Skeletal muscle tissue (tissue), 4 donors: ENCODE measurements around the gene EIPR1. TPM values are rescaled to one million over a fixed set of nuclear protein-coding genes. Genes with fewer than 3 reads are reported as not detected.

Experiments used
- H3K27ac ChIP-seq: one replicate; pipeline ENCODE4 v1.7.0; 2013; ENCODE audit warnings: mild to moderate bottlenecking, low read depth, low read length, inconsistent platforms
- H3K27me3 ChIP-seq, 3 donors: one replicate each; pipeline ENCODE4 v1.7.0; 2013; ENCODE audit warnings: low read length in 3 of 3; ENCODE audit not compliant: control insufficient read depth in 3 of 3, insufficient read depth in 3 of 3
- H3K36me3 ChIP-seq, 3 donors: one replicate each; pipeline ENCODE4 v1.7.0; 2013; ENCODE audit warnings: low read length in 3 of 3; ENCODE audit not compliant: control insufficient read depth in 3 of 3, insufficient read depth in 3 of 3
- H3K4me1 ChIP-seq, 3 donors: one replicate each; pipeline ENCODE4 v1.7.0; 2013; ENCODE audit warnings: low read length in 3 of 3, mild to moderate bottlenecking in 3 of 3; ENCODE audit not compliant: control insufficient read depth in 3 of 3, insufficient read depth in 3 of 3
- H3K4me3 ChIP-seq, 3 donors: one replicate each; pipeline ENCODE4 v1.7.0; 2013; ENCODE audit warnings: low read length in 3 of 3
- H3K9ac ChIP-seq, 3 donors: one replicate each; pipeline ENCODE4 v1.7.0; 2013; ENCODE audit warnings: low read length in 3 of 3, mild to moderate bottlenecking in 3 of 3, moderate library complexity in 2 of 3, low read depth in 1 of 3
- H3K9me3 ChIP-seq, 3 donors: one replicate each; pipeline ENCODE4 v1.7.0; 2013; ENCODE audit warnings: low read length in 3 of 3; ENCODE audit not compliant: control insufficient read depth in 3 of 3
- total RNA-seq: library from RNA; depleted of rRNA; stranded (reverse); fragments of >200 nt; gene quantifications from one replicate; pipeline ENCODE4 v1.2.3, GENCODE V29; 2014
- donor health status: Osteomylitis.

EIPR1 gene
- total RNA-seq, 1 donor from 2014 or later, result 12.0 TPM

DNA sequence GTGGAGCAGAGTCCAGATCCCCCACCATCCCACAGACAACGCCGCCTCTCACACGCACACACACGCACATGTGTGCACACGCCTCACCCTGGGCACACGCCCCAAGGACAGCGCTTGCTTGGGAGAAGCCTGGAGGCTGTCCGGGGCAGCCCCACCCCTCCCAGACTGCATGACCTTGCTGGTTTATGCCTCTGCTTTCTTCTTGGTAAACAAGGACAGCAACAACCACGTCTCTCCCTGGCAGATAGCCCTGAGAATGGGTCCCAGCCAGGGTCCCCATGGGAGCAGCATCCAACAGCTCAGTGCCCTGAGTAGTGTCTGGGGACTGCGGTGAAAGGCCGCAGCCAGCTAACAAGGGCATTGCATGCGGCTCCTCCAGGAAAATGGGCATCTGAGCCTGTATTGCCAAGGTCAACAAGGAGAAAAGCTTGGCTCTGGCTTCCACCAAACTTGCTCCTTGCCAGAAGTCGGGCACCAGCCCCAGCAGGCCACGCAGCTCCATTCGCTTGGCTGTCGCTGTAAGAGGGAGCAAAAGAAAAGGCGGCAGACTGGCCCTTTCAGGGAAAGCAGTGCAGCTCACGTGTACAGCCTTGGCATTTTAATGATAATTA is 234.6 kb downstream of the EIPR1 start:
- H3K9ac ChIP-seq, result no peak overlapping the region
- H3K4me3 ChIP-seq, result no peak overlapping the region
- no peak overlapping the region for H3K27ac ChIP-seq
- no peaks in the 10 kb centered on the region for H3K9me3 ChIP-seq
- H3K27me3 ChIP-seq, result peaks cover 0 to 6% (median 0%) of the 10 kb centered on the region in 3 donors
- H3K4me1 ChIP-seq, result no peaks in the 10 kb centered on the region
- H3K36me3 ChIP-seq, result no peaks in the 10 kb centered on the region

DNA sequence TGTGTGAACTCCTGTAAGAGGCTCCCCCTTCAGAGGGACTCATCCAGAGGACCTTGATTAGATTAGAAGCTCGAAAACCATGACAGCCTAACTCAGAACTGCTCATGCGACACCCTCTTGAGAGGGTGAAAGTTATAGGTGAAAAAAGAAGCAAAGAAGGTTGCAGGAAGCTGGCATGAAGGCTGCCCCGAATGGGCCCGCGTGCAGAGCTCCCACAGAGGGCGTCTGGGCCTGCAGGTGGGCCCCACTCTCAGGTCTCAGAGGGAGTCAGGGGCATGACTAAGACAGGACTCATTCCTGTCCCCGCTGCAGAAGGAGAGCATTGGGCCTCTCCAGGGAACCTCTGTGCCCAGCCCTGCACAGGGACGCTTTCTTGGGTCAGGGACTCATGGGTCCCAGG is 235.4 kb downstream of the EIPR1 start:
- H3K4me3 ChIP-seq, result no peak overlapping the region
- H3K27ac ChIP-seq, result no peak overlapping the region
- peaks cover 0 to 6% (median 0%) of the 10 kb centered on the region in 3 donors for H3K27me3 ChIP-seq
- H3K9ac ChIP-seq, result no peak overlapping the region
- H3K9me3 ChIP-seq, result no peaks in the 10 kb centered on the region
- no peaks in the 10 kb centered on the region for H3K36me3 ChIP-seq
- no peaks in the 10 kb centered on the region for H3K4me1 ChIP-seq

DNA sequence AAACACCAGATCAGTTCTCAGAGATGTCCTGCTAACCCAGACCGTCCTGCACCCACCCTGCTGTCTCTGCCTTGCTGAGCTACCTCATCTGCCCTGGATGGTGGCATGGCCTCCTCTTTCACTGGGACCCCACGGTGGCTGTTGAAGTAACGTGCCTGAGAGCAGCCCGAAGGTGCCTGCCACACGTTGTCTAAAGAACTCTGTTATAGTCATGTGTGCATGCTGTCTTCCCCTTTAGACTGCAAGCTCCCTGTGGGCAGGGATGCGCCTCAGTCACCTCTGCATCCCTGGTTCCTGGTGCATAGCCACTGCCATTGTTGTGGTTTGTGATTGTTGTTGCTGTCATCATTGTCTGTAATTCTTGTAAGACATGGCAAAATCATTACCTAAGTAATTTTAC is 235.9 kb downstream of the EIPR1 start:
- Histone ChIP-seq H3K27ac (no peak overlapping the region), H3K9me3 (no peaks in the 10 kb centered on the region), H3K36me3 (no peaks in the 10 kb centered on the region), H3K4me1 (no peaks in the 10 kb centered on the region), H3K4me3 (no peak overlapping the region), H3K9ac (no peak overlapping the region), H3K27me3 (peaks cover 0 to 2% (median 0%) of the 10 kb centered on the region in 3 donors)

DNA sequence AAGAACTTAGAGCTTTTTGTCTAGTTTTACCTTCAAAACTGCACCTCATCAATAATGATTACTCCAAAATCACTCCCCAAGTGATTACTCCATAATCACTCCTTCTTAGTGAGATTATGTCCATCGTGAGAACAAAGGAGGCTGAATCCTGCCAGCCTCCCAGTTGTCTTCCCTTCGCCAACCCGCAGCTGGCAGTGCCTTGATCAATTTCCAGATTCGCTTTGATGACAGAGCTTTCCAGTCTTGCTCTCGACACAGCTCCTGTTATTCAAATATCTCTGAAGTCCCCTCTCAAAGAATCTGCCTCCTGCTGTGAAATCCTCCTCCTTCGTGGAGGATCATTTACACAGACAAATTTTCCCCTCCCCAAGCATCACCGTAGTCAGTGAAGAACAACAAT is 237.7 kb downstream of the EIPR1 start:
- Histone ChIP-seq H3K9me3 (no peaks in the 10 kb centered on the region), H3K4me1 (no peaks in the 10 kb centered on the region), H3K9ac (no peak overlapping the region), H3K27ac (no peak overlapping the region), H3K27me3 (peaks cover 0 to 2% (median 0%) of the 10 kb centered on the region in 3 donors), H3K36me3 (no peaks in the 10 kb centered on the region), H3K4me3 (no peak overlapping the region)

Other genes with a start within 250 kb of the EIPR1 start
- gene TRAPPC12, start 1.9 kb upstream of the EIPR1 start, total RNA-seq, result 50.6 TPM
- gene ADI1, start 141.7 kb upstream of the EIPR1 start, total RNA-seq, result 38.1 TPM
- 14.6 TPM for gene RNASEH1, start 180.5 kb upstream of the EIPR1 start, total RNA-seq
- gene RPS7, start 197.4 kb upstream of the EIPR1 start, total RNA-seq, result 2,490 TPM
- not detected for gene COLEC11, start 217.3 kb upstream of the EIPR1 start, total RNA-seq